Measurements from ENCODE around the gene CCDC88A. TPM values are rescaled to one million over a fixed set of nuclear protein-coding genes. Genes with fewer than 3 reads are reported as not detected.
"Not testable (repeated sequence)": the region's sequence is repeated elsewhere in the genome, so short reads cannot be mapped to it uniquely, and the experiment has no call there.

Gene CCDC88A
- total and polyA plus RNA-seq, 12 donors: 18.5 to 101 (median 46.8) TPM

DNA sequence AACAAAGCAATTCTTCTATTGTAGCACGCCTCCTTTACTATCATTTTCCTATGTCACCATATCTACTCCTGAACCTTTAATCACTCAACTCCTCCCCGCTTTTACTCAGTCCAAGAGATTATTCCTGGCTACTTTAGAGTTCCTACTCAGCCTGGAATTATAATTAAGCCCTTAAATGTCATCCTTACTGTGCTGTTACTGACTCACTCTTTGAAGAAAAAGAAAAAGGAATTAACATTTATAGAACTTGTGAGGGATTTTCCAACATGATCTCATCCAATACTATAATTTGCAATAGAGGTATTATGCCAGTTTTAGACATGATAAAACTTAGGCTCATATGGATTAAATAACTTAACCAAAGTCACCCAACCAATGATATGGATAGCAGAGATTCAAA is 61.7 kb downstream of the CCDC88A start:
- Histone ChIP-seq H3K4me1 (replicated peaks in 1 of 2) (peaks cover 0 to 7% of the 10 kb centered on the region in 2 donors), H3K36me3 (replicated peaks in 1 of 2) (no peaks in the 10 kb centered on the region), H3K9me3 (replicated peaks in 1 of 3) (no peaks in the 10 kb centered on the region), H3K4me3 (no peak overlapping the region), H3K27ac (no peak overlapping the region), H3K27me3 (no peaks in the 10 kb centered on the region)
- WGBS, 4 donors: 92 to 97% (median 95%) methylated on average over 2 of the region's 2 CpGs
- no peak for DNase-seq
- intact Hi-C loops (cut with DNase I): no loop called here
- TF ChIP-seq, protein P1, sequence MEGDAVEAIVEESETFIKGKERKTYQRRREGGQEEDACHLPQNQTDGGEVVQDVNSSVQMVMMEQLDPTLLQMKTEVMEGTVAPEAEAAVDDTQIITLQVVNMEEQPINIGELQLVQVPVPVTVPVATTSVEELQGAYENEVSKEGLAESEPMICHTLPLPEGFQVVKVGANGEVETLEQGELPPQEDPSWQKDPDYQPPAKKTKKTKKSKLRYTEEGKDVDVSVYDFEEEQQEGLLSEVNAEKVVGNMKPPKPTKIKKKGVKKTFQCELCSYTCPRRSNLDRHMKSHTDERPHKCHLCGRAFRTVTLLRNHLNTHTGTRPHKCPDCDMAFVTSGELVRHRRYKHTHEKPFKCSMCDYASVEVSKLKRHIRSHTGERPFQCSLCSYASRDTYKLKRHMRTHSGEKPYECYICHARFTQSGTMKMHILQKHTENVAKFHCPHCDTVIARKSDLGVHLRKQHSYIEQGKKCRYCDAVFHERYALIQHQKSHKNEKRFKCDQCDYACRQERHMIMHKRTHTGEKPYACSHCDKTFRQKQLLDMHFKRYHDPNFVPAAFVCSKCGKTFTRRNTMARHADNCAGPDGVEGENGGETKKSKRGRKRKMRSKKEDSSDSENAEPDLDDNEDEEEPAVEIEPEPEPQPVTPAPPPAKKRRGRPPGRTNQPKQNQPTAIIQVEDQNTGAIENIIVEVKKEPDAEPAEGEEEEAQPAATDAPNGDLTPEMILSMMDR (IDR thresholded peaks at IDR 0.05): no peak
- TF ChIP-seq POLR2A (IDR thresholded peaks at IDR 0.05): no peak

DNA sequence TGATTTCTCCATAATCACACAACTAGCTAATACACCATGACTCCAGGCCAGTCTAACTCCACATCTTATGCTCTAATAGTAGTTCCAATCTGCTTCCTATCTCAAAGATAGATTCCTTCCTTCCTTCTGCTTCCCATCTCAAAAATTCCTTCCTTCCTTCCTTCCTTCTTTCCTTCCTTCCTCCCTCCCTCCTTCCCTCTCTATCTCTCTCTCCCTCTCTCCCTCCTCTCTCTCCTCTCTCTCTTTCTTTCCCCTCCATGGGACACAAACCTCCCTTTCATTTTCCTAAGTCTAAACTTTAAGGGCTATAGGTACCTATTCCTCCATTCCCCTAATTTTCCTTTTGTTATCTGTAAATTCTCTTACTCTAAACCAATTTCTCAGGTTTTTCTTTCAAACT is 62.5 kb downstream of the CCDC88A start:
- intact Hi-C loops (cut with DNase I): no loop called here
- no peaks in the 10 kb centered on the region for H3K9me3 ChIP-seq (replicated peaks in 1 of 3)
- no peak for DNase-seq
- H3K4me3 ChIP-seq: no peak overlapping the region
- no peak overlapping the region for H3K27ac ChIP-seq
- peaks cover 0 to 7% of the 10 kb centered on the region in 2 donors for H3K4me1 ChIP-seq (replicated peaks in 1 of 2)
- no peak for TF ChIP-seq POLR2A (IDR thresholded peaks at IDR 0.05)
- TF ChIP-seq, protein P1 (IDR thresholded peaks at IDR 0.05): no peak
- no peaks in the 10 kb centered on the region for H3K36me3 ChIP-seq (replicated peaks in 1 of 2)
- H3K27me3 ChIP-seq: no peaks in the 10 kb centered on the region

DNA sequence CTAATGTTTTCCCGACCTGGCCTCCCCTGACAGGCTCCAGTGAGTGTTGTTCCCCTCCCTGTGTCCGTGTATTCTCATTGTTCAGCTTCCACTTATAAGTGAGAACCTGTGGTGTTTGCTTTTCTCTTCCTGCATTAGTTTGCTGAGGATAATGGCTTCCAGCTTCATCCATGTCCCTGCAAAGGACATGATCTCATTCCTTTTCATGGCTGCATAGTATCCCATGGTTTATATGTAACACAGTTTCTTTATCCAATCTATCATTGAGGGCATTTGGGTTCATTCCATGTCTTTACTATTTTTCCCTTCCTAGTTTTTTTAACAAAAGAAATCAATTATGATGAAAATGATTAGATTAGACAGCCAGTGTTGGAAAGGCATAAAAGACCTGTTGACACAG is 63.5 kb downstream of the CCDC88A start:
- intact Hi-C loops (cut with DNase I); H3K27me3 ChIP-seq; H3K4me3 ChIP-seq; H3K9me3 ChIP-seq (replicated peaks in 1 of 3); H3K4me1 ChIP-seq (replicated peaks in 1 of 2); H3K27ac ChIP-seq; H3K36me3 ChIP-seq (replicated peaks in 1 of 2); DNase-seq: not testable (repeated sequence)
- 94 to 100% (median 95%) methylated on average over 2 of the region's 2 CpGs for WGBS, 4 donors

DNA sequence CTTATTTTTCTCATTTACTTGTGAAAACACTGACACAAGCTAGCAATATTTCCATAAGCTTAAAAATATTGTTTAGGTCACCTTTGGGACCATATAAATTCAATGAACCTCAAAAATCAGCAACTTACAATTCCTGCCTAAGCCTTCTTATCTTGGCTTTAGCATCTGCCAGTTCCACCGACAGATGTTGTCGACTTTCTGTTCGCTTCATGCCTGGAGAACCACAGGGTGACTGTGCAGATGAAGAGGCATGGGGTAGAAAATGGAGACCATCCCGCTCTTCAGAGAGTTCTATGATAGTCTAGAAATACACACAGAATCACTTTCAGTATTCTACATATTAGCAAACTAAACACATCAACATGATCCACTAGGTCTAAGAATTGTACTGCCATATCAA is 64.2 kb downstream of the CCDC88A start:
- Histone ChIP-seq H3K27me3 (no peaks in the 10 kb centered on the region), H3K36me3 (replicated peaks in 1 of 2) (no peaks in the 10 kb centered on the region), H3K9me3 (replicated peaks in 1 of 3) (no peaks in the 10 kb centered on the region), H3K4me1 (replicated peaks in 1 of 2) (peaks cover 0 to 7% of the 10 kb centered on the region in 2 donors), H3K4me3 (no peak overlapping the region), H3K27ac (no peak overlapping the region)
- intact Hi-C loops (cut with DNase I): no loop called here
- WGBS, 4 donors: 97 to 99% (median 98%) methylated on average over 4 of the region's 4 CpGs
- no peak for DNase-seq
- TF ChIP-seq POLR2A (IDR thresholded peaks at IDR 0.05): no peak
- TF ChIP-seq, protein P1 (IDR thresholded peaks at IDR 0.05): no peak

DNA sequence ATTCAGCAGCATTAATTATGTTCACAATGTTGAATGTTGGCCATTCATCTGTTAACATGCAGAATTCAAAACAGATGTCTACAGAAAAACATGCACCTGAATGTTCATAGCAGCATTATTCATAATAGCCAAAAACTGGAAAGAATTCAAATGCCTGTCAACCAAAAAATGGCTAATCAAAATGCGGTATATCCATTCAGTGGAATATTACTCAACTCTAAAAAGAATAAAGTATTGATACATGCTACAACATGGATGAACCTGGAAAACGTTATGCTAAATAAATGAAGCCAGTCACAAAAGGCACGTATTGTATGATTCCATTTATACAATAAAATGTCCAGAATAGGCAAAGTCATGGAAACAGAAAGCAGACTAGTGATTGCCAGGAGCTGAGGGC is 68.0 kb downstream of the CCDC88A start:
- no peaks in the 10 kb centered on the region for H3K27me3 ChIP-seq
- H3K27ac ChIP-seq: no peak overlapping the region
- intact Hi-C loops (cut with DNase I): no loop called here
- 96 to 100% (median 98%) methylated on average over 3 of the region's 3 CpGs for WGBS, 4 donors
- DNase-seq: no peak
- H3K9me3 ChIP-seq (replicated peaks in 1 of 3): no peaks in the 10 kb centered on the region
- no peaks in the 10 kb centered on the region for H3K4me1 ChIP-seq (replicated peaks in 1 of 2)
- no peaks in the 10 kb centered on the region for H3K36me3 ChIP-seq (replicated peaks in 1 of 2)
- H3K4me3 ChIP-seq: no peak overlapping the region
- no peak for TF ChIP-seq POLR2A (IDR thresholded peaks at IDR 0.05)
- TF ChIP-seq, protein P1 (IDR thresholded peaks at IDR 0.05): no peak

Data from adrenal gland (tissue), 12 donors.